Stimulated activated CD8-positive, alpha-beta memory T cell treated with anti-CD3 and anti-CD28 coated beads, Interleukin-7, amount 100 ng/mL, for 1 hour (primary cell): ENCODE measurements around the gene OSBPL6.
"Not testable (repeated sequence)": the region's sequence is repeated elsewhere in the genome, so short reads cannot be mapped to it uniquely, and the experiment has no call there.

Experiments
- DNase-seq, 2 donors: peaks; one replicate each; pipeline ENCODE4 v3.0.0-alpha.2; 2020; ENCODE audit warnings: low read depth in 2 of 2

Gene OSBPL6

DNA sequence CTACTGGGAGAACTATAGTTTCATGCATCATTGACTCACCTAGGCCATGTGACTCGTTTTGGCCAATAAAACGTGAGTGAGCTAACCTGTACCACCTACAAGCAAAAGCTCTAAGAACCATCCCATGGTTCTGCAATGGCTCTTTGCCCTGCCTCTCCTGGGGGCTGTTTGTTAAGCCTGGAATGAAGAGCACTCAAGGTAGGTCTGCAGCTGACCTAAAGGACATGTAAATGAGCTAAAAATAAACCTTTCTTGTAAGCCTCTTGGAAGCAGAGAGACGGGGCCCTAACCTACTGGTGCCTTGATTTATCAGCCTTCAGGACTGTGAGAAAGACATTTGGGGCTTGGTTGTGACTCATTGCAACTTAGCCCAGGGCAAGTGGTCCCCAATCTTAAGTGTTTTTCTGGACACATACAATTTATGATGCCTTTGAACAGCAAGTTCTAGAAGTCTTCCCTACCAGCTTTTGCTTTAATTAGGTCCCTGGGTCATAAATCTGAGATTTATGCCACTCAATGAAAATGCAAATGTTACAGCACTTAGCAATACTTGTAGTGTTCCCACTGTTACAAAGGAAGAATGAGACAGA is 107.4 kb downstream of the OSBPL6 start:
- DNase-seq = no peak

DNA sequence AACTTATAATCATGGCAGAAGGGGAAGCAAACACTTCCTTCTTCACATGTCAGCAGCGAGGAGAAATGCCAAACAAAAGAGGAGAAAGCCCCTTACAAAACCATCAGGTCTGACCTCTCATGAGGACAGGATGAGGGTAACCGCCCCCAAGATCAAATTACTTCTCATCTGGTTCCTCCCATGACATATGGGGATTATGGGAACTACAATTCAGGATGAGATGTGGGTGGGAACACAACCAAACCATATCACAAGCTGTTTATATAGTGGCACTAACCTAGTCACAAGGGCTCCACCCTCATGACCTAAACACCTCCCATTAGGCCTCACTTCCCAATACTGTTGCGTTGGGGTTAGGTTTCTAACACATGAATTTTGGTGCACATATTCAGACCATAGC is 110.0 kb downstream of the OSBPL6 start:
- DNase-seq = no peak

GRCh38 chr2:178306352-178307073 is 112.2 kb downstream of the OSBPL6 start:
- no peak for DNase-seq

DNA sequence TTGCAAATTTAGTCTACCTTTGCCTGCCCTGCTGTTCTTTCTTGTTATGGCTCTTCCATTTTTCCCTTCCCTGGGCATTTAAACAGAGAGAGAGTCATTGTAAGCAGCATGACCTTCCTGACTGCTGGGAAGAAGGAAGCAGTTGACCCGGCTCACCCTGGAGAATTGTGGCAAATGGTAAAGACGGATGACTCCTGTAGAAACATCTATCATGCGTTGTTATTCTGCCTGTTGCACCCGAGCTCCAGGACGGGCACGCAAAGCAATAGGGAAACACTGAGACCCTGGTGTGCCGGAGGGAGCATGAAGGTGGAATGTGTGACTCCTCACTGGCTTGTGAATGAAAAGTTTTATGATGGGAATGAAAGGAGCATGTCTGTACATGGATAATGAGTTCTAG is 113.3 kb downstream of the OSBPL6 start:
- no peak for DNase-seq

- no peak for DNase-seq
These were observed 115.2 kb downstream of the OSBPL6 start for GRCh38 chr2:178309541-178309940.

GRCh38 chr2:178315078-178315477 is 120.8 kb downstream of the OSBPL6 start:
- DNase-seq = no peak

DNA sequence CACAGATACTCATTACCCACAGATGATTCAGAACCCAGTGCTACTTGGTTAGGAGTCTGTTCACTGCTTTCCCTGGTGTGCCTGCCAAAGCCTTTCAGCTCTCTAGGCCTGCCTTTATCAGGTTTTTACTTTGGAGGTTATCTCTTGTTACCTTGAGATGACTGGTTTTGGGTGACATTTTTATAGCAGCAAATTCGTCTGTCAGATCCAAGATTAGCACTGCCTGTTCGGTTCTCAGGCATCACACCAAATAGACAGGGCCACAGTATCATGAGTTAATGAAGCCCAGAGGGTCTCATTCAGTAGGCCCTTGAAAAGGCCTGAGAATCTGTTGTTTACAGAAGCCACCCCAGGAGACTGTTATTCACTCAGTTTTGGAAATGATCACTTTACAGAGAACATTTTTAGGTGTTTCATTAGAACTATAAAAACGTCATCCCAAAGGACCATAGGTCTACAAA is 121.2 kb downstream of the OSBPL6 start:
- no peak for DNase-seq

- DNase-seq = no peak
These were observed 123.5 kb downstream of the OSBPL6 start for GRCh38 chr2:178317811-178318210.

GRCh38 chr2:178320011-178320585 is 125.8 kb downstream of the OSBPL6 start:
- DNase-seq = no peak

- no peak for DNase-seq
These were observed 127.8 kb downstream of the OSBPL6 start for GRCh38 chr2:178322068-178322467.

DNA sequence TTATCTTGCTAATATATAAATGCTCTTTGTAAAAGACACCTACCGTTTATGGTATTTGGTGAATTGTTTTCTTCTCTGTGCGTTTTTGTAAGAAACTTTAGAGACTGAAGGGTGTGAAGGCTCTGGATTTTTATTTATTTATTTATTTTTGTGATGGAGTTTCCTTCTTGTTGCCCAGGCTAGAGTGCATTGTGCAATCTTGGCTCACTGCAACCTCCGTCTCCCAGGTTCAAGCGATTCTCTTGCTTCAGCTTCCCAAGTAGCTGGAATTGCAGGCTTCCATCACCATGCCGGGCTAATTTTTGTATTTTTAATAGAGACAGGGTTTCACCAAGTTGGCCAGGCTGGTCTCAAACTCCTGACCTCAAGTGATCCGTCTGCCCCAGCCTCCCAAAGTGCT is 129.0 kb downstream of the OSBPL6 start:
- DNase-seq = not testable (repeated sequence)

GRCh38 chr2:178324077-178324476 is 129.8 kb downstream of the OSBPL6 start:
- no peak for DNase-seq

DNA sequence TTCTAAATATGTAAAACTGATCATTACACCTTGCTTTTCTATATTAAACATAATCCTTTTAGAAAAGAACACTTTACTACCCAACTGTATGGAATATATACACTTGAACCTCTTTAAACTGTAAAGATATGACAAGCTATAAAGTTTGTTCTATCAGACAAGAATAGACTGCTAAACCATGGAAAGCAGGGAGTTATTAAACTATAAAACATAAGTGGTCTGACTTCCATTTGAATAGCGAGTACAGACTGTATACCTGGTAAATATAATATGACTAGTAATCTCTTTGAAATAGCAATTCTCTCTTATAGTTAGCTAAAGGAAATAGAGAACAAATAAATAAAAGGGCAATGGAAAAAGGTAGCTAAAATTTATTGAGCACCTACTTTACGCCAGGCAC is 131.0 kb downstream of the OSBPL6 start:
- no peak for DNase-seq

DNA sequence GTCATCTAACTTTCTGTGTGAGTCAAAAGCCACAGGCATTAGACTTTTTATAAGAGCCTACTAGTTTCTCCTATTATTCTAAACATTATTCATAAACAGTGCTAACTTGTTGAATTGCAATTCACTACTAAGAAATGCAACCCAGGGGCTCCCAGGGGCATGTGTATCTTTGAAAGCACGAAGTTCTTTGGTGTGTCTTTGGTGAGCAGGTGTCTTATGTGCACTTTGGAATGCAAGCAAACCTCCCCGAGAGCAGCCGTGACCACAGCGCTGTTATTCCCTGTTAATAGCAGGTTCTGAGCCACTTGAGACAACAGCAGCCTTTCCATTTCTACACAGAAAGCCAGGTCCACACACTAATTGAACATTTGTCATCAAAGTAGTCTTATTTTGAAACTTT is 133.2 kb downstream of the OSBPL6 start:
- DNase-seq = no peak

GRCh38 chr2:178328037-178328436 is 133.7 kb downstream of the OSBPL6 start:
- no peak for DNase-seq

- no peak for DNase-seq
These were observed 136.1 kb downstream of the OSBPL6 start for GRCh38 chr2:178330175-178331017.

DNA sequence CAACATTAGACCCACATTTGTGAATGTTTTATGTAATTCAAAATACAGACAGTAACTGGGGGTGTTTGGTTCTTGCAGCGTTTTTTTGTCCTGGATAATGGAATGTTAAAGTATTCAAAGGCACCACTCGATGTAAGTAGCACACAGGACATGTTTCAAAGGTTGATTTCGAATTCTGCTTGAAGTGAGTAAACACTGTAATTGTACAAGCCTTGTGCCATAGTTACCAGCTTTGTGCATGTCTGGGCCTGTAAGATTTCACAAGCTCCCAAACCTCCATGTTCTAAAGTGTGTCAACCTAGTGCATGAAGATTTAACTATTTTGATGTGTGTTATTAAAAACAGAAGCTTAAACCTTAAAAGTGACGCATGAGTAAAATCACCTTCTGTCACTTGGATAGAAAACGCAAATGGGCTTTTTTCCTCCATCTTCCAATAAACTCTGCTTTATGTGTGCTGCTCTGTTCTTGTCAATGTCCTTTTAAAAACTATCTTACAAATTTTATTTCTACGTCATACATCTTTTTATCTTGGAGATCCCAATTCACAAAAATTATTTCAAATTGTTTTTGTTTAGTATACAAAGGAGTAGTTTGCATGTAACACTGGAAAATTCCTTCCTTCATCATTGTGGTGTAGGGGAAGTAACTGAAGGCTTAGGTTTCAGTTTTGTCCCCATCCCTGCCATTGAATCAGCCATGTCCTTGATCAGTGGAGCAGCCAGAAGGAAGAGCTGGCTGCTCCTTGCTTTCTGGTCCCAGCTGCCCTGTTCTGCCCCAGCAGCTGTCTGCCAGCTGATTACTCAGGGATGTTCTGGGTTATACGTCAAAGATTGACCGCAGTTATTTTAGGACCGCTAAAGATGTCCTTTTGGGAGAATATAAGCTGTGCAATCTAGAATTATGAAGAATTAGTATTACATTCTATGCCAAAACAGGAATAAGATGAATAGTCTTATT is 137.4 kb downstream of the OSBPL6 start:
- no peak for DNase-seq

DNA sequence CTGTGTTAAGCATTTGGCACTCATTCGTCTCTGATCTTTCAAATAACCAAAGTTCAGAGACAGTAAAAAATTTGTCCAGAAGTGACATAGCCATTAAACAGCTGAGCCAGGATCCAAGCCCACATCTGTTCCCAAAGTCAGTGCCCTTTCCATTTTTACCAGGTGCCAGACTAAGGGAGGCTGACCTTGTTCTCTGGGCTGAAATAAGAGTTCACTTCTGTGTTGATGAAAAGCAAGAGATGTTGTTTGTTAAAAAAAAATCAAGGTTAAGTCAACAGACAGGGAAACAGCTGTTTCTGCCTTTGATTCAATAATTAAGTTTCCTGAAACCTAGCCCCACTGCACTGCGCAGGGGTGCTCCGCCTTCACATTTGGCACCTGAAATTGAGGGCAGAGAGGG is 139.5 kb downstream of the OSBPL6 start:
- no peak for DNase-seq

DNA sequence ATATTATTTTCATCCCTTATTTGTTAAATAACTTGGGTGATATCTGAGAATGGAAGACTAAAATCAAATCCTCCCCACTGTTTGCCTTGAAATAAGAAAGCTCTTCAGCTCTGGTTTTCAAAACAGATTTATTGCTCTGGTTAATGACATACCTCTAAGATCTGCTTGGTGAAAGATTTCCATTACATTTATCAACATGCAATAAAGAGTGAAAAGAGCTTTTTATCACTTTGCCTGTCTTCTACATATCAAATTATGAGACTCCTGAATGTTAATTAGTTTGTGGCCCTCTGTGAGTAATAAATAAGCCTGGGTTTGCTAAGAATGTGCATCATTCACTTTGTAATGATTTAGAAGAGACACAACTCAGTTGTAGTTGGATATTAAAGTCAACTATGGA is 140.9 kb downstream of the OSBPL6 start:
- DNase-seq = no peak

DNA sequence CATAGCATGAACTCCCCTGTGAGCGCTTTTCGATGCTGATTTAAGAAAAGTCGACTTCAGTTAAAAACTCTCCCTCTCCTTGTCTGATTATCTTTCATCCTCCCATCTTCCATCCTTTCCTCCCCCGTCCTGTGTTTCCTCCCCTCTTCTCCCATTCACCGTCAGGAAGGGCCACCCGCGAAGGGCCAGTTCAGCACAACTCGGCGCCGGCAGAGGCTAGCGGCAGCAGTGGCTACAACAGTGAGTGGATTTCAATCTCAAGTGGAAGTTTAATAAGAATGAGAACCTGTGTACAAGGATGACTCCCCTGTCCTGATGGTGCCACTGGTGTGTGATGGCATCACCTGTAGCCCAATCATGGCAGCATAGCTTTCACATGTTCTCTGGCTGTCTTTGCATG is 149.8 kb downstream of the OSBPL6 start:
- DNase-seq = no peak

DNA sequence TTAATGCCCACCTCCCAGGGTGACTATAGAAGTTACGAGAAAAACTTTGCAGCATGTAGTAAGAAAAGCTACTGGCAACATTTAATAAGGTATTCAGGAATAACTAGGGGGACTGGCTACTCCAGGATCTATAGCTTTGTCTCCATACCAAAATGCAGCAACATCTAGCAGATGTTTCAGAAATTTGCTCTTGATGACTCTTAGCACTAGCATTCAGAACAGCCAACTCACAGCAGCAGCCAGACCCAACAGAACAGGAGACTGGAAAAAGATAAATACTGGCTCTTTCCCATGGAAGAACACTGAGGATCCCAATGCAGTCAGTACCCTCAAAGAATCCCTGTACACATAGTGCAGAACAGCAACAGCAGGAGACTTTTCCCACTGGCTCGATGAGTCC is 151.6 kb downstream of the OSBPL6 start:
- DNase-seq = no peak
